Brain microvascular endothelial cell (primary cell): ENCODE data around the gene PAQR5.

Experiments
- DNase-seq: peaks from one replicate; pipeline ENCODE4 v3.0.0-alpha.2; 2020
- H3K27ac ChIP-seq: fragments of 250-450 bp; sonication (Bioruptor Pico); 2 replicates; pipeline ENCODE4 v1.5.1; 2020; ENCODE audit warnings: mild to moderate bottlenecking, moderate library complexity
- H3K27me3 ChIP-seq: fragments of 250-450 bp; sonication (Bioruptor Pico); replicated peaks from 2 replicates; pipeline ENCODE4 v1.5.1; 2020; ENCODE audit warnings: mild to moderate bottlenecking
- H3K36me3 ChIP-seq: fragments of 250-450 bp; sonication (Bioruptor Pico); replicated peaks from 2 replicates; pipeline ENCODE4 v1.5.1; 2020; ENCODE audit warnings: mild to moderate bottlenecking
- H3K4me3 ChIP-seq: 2 replicates; pipeline ENCODE4 v1.5.1; 2011; ENCODE audit warnings: low read depth, mild to moderate bottlenecking, control low read depth, low read length, moderate library complexity
- CTCF ChIP-seq: IDR thresholded peaks from 2 replicates; pipeline ENCODE4 v1.5.1; 2011; ENCODE audit warnings: low read depth, mild to moderate bottlenecking, moderate library complexity, low read length, control low read depth, inconsistent platforms; ENCODE audit errors: missing control alignments
- in situ Hi-C: cut with HindIII; loops from 2 replicates; pipeline ENCODE4 v1.10.0; 2017; ENCODE audit warnings: low sequenced_read_pairs, low pct_ligation_motif_present

PAQR5 gene

DNA sequence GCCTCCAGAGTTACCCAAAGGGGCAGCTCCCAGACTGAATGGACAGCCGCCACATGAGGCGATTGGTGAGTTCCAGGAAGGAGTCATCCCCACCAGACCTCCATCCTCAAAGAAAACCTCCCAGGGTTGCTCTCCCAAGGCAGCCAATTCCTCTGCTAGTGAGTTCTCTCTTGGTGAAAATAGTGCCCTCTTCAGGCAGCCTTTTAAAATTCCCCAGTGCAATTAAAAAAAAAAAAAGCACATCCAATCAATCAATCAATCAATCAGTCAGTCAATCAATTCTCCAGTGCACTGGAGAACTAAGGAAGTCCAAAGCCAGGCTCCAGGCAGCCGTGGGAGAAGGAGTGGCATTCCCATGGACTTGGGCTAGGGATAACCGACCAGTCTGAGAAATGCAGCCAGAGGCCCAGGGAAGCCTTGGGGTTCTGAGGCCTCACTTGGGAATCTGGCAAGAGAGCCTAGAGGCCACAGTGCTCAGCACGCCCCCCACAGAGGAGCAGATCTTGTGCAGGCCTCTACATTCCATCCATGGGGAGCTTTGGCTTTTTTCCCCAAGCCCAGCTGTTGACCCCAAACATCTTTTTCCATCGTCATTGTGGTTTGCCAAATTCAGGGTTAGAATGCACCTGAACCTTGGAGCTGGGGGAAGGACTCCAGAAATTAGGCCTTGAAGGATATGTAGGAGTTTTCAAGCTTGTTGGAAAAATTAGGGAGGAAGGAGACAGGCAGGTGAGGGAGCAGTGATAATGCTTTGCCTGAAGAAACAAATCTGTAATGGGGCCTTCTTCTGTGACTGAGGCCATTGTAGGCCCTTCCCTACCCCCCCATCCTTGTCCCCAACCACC, 4.8 kb downstream of the PAQR5 start:
- Histone ChIP-seq H3K27me3 (no peaks in the 10 kb centered on the region), H3K36me3 (no peaks in the 10 kb centered on the region), H3K27ac (no peak overlapping the region), H3K4me3 (no peak overlapping the region)
- DNase-seq, result no peak
- no peak for TF ChIP-seq CTCF
- in situ Hi-C loops, result no loop called here

- TF ChIP-seq CTCF, result no peak
- H3K4me3 ChIP-seq, result no peak overlapping the region
- in situ Hi-C loops, result no loop called here
- no peaks in the 10 kb centered on the region for H3K36me3 ChIP-seq
- DNase-seq, result peak; percentile 82
- H3K27me3 ChIP-seq, result no peaks in the 10 kb centered on the region
- H3K27ac ChIP-seq, result no peak overlapping the region
Measured at GRCh38 chr15:69304182-69304545, 5.5 kb downstream of the PAQR5 start.

DNA sequence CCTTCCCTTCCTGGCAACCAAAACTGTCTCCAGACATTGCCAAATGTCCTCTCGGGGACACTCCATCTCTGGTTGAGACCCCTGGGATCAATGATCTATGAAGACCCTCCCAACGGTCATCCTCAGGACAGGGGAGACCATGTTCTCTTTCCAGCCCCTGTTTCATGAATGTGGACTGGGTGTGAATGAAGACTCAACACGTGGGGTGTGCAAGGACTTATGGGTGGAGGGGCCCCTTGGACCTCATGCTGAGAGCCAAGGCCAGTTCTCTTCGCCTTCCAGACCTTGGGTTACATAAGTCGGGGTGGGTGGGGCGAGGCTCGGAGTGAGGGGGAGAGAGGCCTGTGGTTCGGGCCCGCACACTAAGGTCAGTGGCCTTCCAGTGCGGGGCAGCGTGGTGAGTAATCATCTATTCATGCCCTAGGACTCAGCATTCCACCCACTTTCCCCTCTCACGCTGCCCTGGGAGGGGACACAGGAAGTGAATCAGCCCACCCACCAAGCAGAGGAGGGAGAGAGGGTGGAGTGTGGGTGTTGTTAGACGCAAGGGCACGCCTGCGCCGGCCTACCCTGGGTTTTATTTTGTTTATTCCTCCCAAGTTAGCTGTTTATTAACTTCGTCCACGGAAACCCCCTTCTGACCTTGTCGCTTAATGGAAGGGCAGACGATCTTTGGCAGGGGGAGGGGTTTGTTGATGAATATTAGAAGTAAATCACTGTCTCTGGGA, 6.7 kb downstream of the PAQR5 start:
- Histone ChIP-seq H3K4me3 (no peak overlapping the region), H3K36me3 (no peaks in the 10 kb centered on the region), H3K27ac (peak overlapping the region; percentile 76), H3K27me3 (no peaks in the 10 kb centered on the region)
- DNase-seq, result peak; percentile 84
- no peak for TF ChIP-seq CTCF
- in situ Hi-C loops, result no loop called here

DNA sequence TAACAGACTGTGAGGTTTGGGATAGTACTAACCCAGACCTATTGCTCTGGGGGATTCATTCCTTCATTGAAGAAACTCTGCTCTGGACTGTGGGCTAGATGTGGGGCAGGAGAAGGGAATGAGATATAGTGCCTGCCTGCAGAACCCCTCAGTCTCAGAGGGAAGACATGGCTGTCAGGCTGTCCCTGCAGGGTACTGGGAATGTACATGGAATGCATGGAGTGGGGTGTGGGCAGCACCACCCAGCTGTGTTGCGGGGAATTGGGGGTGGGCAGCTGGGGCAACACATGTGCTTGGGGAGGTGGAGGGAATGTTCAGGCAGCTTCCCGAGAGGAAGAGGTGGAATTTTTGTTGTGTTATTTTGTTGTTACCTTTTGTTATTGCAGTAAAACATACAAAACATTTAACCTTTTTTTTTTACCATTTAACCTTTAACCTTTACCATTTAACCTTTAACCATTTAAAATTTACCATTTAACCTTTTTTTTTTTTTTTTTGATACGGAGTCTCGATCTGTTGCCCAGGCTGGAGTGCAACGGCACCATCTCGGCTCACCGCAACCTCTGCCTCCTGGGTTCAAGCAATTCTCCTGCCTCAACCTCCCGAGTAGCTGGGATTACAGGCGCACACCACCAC, 7.3 kb downstream of the PAQR5 start:
- no peak for TF ChIP-seq CTCF
- H3K27me3 ChIP-seq, result no peaks in the 10 kb centered on the region
- no peak overlapping the region for H3K4me3 ChIP-seq
- H3K27ac ChIP-seq, result peak overlapping the region; percentile 76
- H3K36me3 ChIP-seq, result no peaks in the 10 kb centered on the region
- DNase-seq, result no peak
- in situ Hi-C loops, result no loop called here

DNA sequence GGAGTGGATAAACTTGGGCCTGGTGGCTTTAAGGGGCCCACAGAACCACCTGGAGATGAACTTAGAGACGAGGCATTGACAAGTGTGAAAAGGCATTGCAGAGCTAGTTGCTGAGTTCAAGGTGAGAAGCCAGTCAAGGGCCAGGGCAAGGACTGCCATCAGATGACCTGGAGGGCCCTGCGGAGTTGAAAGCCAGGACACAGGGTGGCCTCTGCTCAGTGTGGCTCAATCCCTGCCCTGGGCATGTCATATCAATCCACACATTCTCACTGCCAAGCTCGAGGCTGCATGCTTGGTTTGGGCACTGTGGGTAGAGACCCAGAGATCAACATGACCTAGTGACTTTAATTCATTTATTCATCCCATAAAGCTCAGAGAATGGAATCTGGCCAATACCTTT, 9.2 kb downstream of the PAQR5 start:
- Histone ChIP-seq H3K4me3 (no peak overlapping the region), H3K36me3 (no peaks in the 10 kb centered on the region), H3K27ac (no peak overlapping the region), H3K27me3 (no peaks in the 10 kb centered on the region)
- in situ Hi-C loops, result no loop called here
- TF ChIP-seq CTCF, result no peak
- DNase-seq, result no peak
